GM12892 (cell line): ENCODE data around the gene NAA40.

ENCODE experiments used
- POLR2AphosphoS5 ChIP-seq: IDR thresholded peaks from 2 replicates; pipeline ENCODE4 v1.6.1; 2011; ENCODE audit warnings: low read depth, low read length, control low read depth
- TAF1 ChIP-seq: IDR thresholded peaks from 2 replicates; pipeline ENCODE4 v1.6.1; 2011; ENCODE audit warnings: low read depth, mild to moderate bottlenecking, control low read depth, low read length, borderline replicate concordance

DNA sequence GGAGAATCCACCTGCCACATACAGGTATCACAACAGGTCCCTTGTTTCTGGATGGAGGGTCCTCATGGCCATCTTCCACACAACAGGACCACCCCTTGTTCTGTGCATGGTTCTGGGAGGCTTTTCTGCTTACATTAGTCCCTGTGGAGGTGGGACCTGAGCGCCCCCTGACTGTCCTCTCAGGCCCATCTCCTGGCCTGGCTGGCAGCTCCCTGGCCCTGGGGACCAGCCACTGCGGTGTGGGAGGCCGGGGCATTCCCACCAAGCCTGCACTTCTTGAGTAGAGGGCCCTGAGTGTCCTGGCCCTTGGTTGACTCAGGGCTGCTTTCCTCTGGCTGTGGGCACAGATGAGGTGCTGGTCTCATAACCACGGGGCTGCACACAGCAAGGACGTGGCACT is 40.6 kb downstream of the NAA40 start:
- TF ChIP-seq POLR2AphosphoS5 (no peak), TAF1 (no peak)
